Endothelial cell of umbilical vein (primary cell): Measurements from ENCODE around the gene RPP21. TPM values are rescaled to one million over a fixed set of nuclear protein-coding genes. Genes with fewer than 3 reads are reported as not detected.

Experiments used
- BruUV-seq: library from RNA; stranded (reverse); fragments of 400-500 nt; replicated peaks from 2 replicates; lab custom pipeline; 2021; lab: Mats Ljungman, UMichigan
- CTCF ChIA-PET: fragments of 300-600, 350-600 bp; sonication (Branson Sonifier 250); formaldehyde crosslinking; loops from one replicate; lab custom pipeline; 2021; ENCODE audit warnings: antibody characterized with exemption, inconsistent platforms; lab: Charles Lee
- POLR2A ChIA-PET: fragments of 300-600, 350-600 bp; sonication (Branson Sonifier 250); formaldehyde crosslinking; loops from one replicate; lab custom pipeline; 2021; ENCODE audit warnings: antibody characterized with exemption, inconsistent platforms; lab: Charles Lee
- DNase-seq: peaks from one replicate; pipeline ENCODE4 v3.0.0-alpha.2; 2011; ENCODE audit warnings: low read depth, low spot score
- FAIRE-seq: peaks from 2 replicates; lab custom pipeline; 2011; peaks lifted over from hg19 to GRCh38; lab: Jason Lieb, UNC
- H2AFZ ChIP-seq: 2 replicates; pipeline ENCODE4 v1.6.0; 2012; ENCODE audit warnings: low read depth, low read length, control low read depth, inconsistent platforms
- H3K27ac ChIP-seq: 2 replicates; pipeline ENCODE4 v1.5.1; 2011; ENCODE audit warnings: low read depth, mild to moderate bottlenecking, control low read depth, low read length, moderate library complexity; ENCODE audit not compliant: insufficient read depth
- H3K27me3 ChIP-seq, 2 experiments: 2 replicates each; pipeline versions ENCODE4 v1.6.0 to v1.6.1; 2011; ENCODE audit warnings: low read length in 2 of 2, mixed read lengths in 1 of 2; ENCODE audit not compliant: control insufficient read depth in 2 of 2, insufficient read depth in 2 of 2
- H3K36me3 ChIP-seq, 2 experiments: 2 replicates in 1 of 2; 3 replicates in 1 of 2; pipeline ENCODE4 v1.5.1; 2011; ENCODE audit warnings: low read length in 2 of 2, mild to moderate bottlenecking in 1 of 2, moderate library complexity in 1 of 2; ENCODE audit not compliant: control insufficient read depth in 2 of 2, insufficient read depth in 2 of 2; ENCODE audit errors: extremely low read depth in 1 of 2
- H3K4me1 ChIP-seq: 3 replicates; pipeline ENCODE4 v1.5.1; 2011; ENCODE audit warnings: mild to moderate bottlenecking, low read length; ENCODE audit not compliant: control insufficient read depth, insufficient read depth; ENCODE audit errors: extremely low read depth
- H3K4me2 ChIP-seq: 2 replicates; pipeline ENCODE4 v1.6.1; 2011; ENCODE audit warnings: low read length, control low read depth, mixed read lengths; ENCODE audit not compliant: insufficient read depth
- H3K4me3 ChIP-seq, 3 experiments: fragments of 200-600 bp in 1 of 3; sonication (generic), shearing (Covaris generic) in 1 of 3; replicated peaks in 1 of 3; 2 replicates each; pipeline ENCODE4 v1.5.1; 2011 to 2016; ENCODE audit warnings: control low read depth in 3 of 3, low read length in 3 of 3, mild to moderate bottlenecking in 2 of 3, inconsistent platforms in 1 of 3, low read depth in 1 of 3, moderate library complexity in 1 of 3; ENCODE audit not compliant: insufficient read depth in 1 of 3
- H3K79me2 ChIP-seq: 2 replicates; pipeline ENCODE4 v1.6.0; 2012; ENCODE audit warnings: low read length, inconsistent platforms; ENCODE audit not compliant: control insufficient read depth, insufficient read depth
- H3K9ac ChIP-seq: replicated peaks from 2 replicates; pipeline ENCODE3; 2011; ENCODE audit warnings: low read length, control low read depth; ENCODE audit not compliant: insufficient read depth; ENCODE audit errors: extremely low read depth
- H3K9me1 ChIP-seq: replicated peaks from 3 replicates; pipeline ENCODE4 v1.6.0; 2011; ENCODE audit warnings: mild to moderate bottlenecking, low read length; ENCODE audit not compliant: control insufficient read depth, insufficient read depth; ENCODE audit errors: extremely low read depth
- H3K9me3 ChIP-seq: replicated peaks from 2 replicates; pipeline ENCODE4 v1.5.1; 2012; ENCODE audit warnings: low read length, inconsistent platforms; ENCODE audit not compliant: control insufficient read depth, insufficient read depth
- H4K20me1 ChIP-seq: replicated peaks from 2 replicates; pipeline ENCODE3; 2011; ENCODE audit warnings: mild to moderate bottlenecking, low read length; ENCODE audit not compliant: control insufficient read depth, insufficient read depth; ENCODE audit errors: extremely low read depth
- EZH2 ChIP-seq: IDR thresholded peaks from 2 replicates; pipeline ENCODE4 v1.6.1; 2012; ENCODE audit warnings: borderline replicate concordance, low read depth, mild to moderate bottlenecking, moderate library complexity, low read length, inconsistent platforms; ENCODE audit not compliant: severe bottlenecking
- FOS ChIP-seq: IDR thresholded peaks from 2 replicates; pipeline ENCODE4 v1.6.1; 2011; ENCODE audit warnings: mild to moderate bottlenecking, low read length, moderate library complexity, borderline replicate concordance; ENCODE audit not compliant: insufficient read depth
- GATA2 ChIP-seq: IDR thresholded peaks from 2 replicates; pipeline ENCODE4 v1.7.0; 2011; ENCODE audit warnings: low read depth, mild to moderate bottlenecking, moderate library complexity, mixed read lengths, low read length; ENCODE audit not compliant: insufficient read length, insufficient read depth
- JUN ChIP-seq: IDR thresholded peaks from 2 replicates; pipeline ENCODE4 v1.6.1; 2011; ENCODE audit warnings: borderline replicate concordance, low read depth; ENCODE audit not compliant: insufficient read length, insufficient read depth
- MYC ChIP-seq: IDR thresholded peaks from one replicate; pipeline ENCODE4 v1.6.1; 2011; ENCODE audit warnings: mild to moderate bottlenecking, low read depth, low read length
- POLR2A ChIP-seq: IDR thresholded peaks from 2 replicates; pipeline ENCODE4 v1.6.1; 2012; ENCODE audit warnings: low read depth, mild to moderate bottlenecking, control low read depth, low read length
- POLR2AphosphoS5 ChIP-seq: IDR thresholded peaks from 2 replicates; pipeline ENCODE4 v1.6.1; 2012; ENCODE audit warnings: low read depth, mild to moderate bottlenecking, control low read depth, low read length, moderate library complexity; ENCODE audit not compliant: insufficient read depth
- dilution Hi-C: fragments of 300-500 bp; cut with MboI; formaldehyde crosslinking; loops from one replicate; pipeline ENCODE4 v1.15.0; 2019; ENCODE audit warnings: low sequenced_read_pairs; ENCODE audit not compliant: extremely low pct_ligation_motif_present
- intact Hi-C: fragments of 100-400 bp; cut with micrococcal nuclease; formaldehyde crosslinking; loops from one replicate; pipeline ENCODE4 v1.10.0; 2022
- polyA plus RNA-seq, 4 experiments: library from polyadenylated mRNA; depleted of rRNA in 3 of 4; stranded (reverse) in 3 of 4; unstranded in 1 of 4; fragments of >200 nt; gene quantifications; 2 replicates each; pipeline versions ENCODE4 v1.2.1 to v1.2.3, GENCODE V29; 2011 to 2012; ENCODE audit warnings: missing spikeins in 1 of 4
- total RNA-seq: library from RNA; stranded (reverse); gene quantifications from 2 replicates; pipeline ENCODE4 v1.2.3, GENCODE V29; 2021
- TF ChIP-seq, protein P1 (sequence below): IDR thresholded peaks from 2 replicates; pipeline ENCODE4 v1.6.1; 2011; ENCODE audit not compliant: insufficient read depth, insufficient read length
- TF ChIP-seq, protein P2 (sequence below), 2 donors: IDR thresholded peaks; 1 replicate in 1 of 2; 2 replicates in 1 of 2; pipeline ENCODE4 v1.5.1; 2011; ENCODE audit warnings: low read length in 2 of 2, mild to moderate bottlenecking in 2 of 2, moderate library complexity in 2 of 2, control low read depth in 1 of 2, inconsistent platforms in 1 of 2, low read depth in 1 of 2; ENCODE audit not compliant: insufficient read depth in 1 of 2; ENCODE audit errors: extremely low read depth in 1 of 2

RPP21 gene
- total and polyA plus RNA-seq, 2 donors (not counting 3 experiments of a cell fraction or from before 2014, with no cell fraction given) = 35.3 to 101 TPM

DNA sequence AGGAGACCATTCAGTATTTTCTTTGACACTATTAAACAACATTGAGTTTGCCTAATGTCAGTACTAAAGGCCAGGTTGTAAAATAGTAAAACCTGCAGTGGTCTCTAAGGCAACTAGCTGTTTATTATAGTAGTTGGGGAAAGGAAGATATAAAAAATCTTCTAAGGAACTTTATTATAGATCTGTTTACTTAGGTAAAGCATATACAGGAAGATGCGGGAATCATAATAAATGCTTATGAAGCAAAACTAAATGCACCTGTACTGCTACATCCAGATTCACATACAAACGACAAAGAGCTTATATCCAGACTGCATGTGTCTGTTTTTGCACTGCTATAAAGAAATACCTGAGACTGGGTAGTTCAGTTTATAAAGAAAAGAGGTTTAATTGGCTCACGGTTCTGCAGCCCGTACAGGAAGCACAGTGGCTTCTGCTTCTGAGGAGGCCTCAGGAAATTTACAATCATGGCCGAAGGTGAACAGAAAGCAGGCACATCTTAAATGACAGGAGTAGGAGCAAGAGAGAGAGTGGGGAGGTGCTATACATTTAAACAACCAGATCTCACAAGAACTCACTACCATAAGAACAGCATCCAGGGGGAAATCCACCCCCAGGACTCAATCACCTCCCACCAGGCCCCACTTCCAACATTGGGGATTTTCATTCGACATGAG lies 26.9 kb upstream of the RPP21 start:
- Histone ChIP-seq H3K36me3 (peaks cover 0 to 4% of the 10 kb centered on the region in 2 experiments), H3K9ac (no peak overlapping the region), H3K4me1 (no peaks in the 10 kb centered on the region), H3K4me2 (no peak overlapping the region), H3K79me2 (peaks cover 89% of the 10 kb centered on the region), H3K27ac (no peak overlapping the region), H3K9me3 (no peaks in the 10 kb centered on the region), H4K20me1 (peaks cover 17% of the 10 kb centered on the region), H2AFZ (no peak overlapping the region), H3K27me3 (no peaks in the 10 kb centered on the region), H3K9me1 (no peaks in the 10 kb centered on the region), H3K4me3 (no peak overlapping the region)
- BruUV-seq = no TSS peak
- CTCF ChIA-PET = no interaction called here
- POLR2A ChIA-PET = no interaction called here
- FAIRE-seq (peak; percentile 47), DNase-seq (no peak)
- dilution Hi-C loops = no loop called here
- TF ChIP-seq EZH2 (no peak), GATA2 (no peak), JUN (no peak), FOS (no peak), POLR2AphosphoS5 (no peak), MYC (no peak), POLR2A (no peak)
- TF ChIP-seq, protein P1, sequence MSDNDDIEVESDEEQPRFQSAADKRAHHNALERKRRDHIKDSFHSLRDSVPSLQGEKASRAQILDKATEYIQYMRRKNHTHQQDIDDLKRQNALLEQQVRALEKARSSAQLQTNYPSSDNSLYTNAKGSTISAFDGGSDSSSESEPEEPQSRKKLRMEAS = no peak
- TF ChIP-seq, protein P2, sequence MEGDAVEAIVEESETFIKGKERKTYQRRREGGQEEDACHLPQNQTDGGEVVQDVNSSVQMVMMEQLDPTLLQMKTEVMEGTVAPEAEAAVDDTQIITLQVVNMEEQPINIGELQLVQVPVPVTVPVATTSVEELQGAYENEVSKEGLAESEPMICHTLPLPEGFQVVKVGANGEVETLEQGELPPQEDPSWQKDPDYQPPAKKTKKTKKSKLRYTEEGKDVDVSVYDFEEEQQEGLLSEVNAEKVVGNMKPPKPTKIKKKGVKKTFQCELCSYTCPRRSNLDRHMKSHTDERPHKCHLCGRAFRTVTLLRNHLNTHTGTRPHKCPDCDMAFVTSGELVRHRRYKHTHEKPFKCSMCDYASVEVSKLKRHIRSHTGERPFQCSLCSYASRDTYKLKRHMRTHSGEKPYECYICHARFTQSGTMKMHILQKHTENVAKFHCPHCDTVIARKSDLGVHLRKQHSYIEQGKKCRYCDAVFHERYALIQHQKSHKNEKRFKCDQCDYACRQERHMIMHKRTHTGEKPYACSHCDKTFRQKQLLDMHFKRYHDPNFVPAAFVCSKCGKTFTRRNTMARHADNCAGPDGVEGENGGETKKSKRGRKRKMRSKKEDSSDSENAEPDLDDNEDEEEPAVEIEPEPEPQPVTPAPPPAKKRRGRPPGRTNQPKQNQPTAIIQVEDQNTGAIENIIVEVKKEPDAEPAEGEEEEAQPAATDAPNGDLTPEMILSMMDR (IDR thresholded peaks at IDR 0.05; ENCODE audit: extremely low read depth in 1 of 2, insufficient read depth in 1 of 2, low read depth in 1 of 2, low read length in 2 of 2) = no peak
- intact Hi-C loops = no loop called here
